Coronary artery (tissue), 2 donors: ENCODE results near the gene KCNT1.

Source experiments
- DNase-seq: peaks from one replicate; pipeline ENCODE4 v3.0.0-alpha.2; 2017; ENCODE audit warnings: low spot score
- H3K27ac ChIP-seq, 2 donors: fragments of 200-600 bp; sonication (generic); one replicate each; pipeline ENCODE4 v1.5.1; 2016 to 2019
- H3K4me3 ChIP-seq: fragments of 200-600 bp; sonication (generic); 2 replicates; pipeline ENCODE4 v1.5.1; 2016; ENCODE audit warnings: mild to moderate bottlenecking, moderate library complexity
- CTCF ChIP-seq: fragments of 200-600 bp; sonication (generic); IDR thresholded peaks from one replicate; pipeline ENCODE4 v1.5.1; 2019; ENCODE audit warnings: antibody characterized with exemption

The KCNT1 gene

GRCh38 chr9:135732569-135733257 lies 30.7 kb downstream of the KCNT1 start:
- DNase-seq = no peak
- Histone ChIP-seq H3K4me3 (no peak overlapping the region), H3K27ac (no peak overlapping the region)
- TF ChIP-seq CTCF = no peak

- TF ChIP-seq CTCF = no peak
- DNase-seq = no peak
- H3K4me3 ChIP-seq = no peak overlapping the region
- H3K27ac ChIP-seq = no peak overlapping the region
Observed at GRCh38 chr9:135734616-135735144, 32.7 kb downstream of the KCNT1 start.

GRCh38 chr9:135736272-135736978 lies 34.4 kb downstream of the KCNT1 start:
- Histone ChIP-seq H3K4me3 (no peak overlapping the region), H3K27ac (no peak overlapping the region)
- DNase-seq = no peak
- TF ChIP-seq CTCF = no peak

- TF ChIP-seq CTCF = no peak
- Histone ChIP-seq H3K27ac (no peak overlapping the region), H3K4me3 (no peak overlapping the region)
- DNase-seq = no peak
Observed at GRCh38 chr9:135736979-135737839, 35.2 kb downstream of the KCNT1 start.

GRCh38 chr9:135737840-135738521 lies 36.0 kb downstream of the KCNT1 start:
- Histone ChIP-seq H3K27ac (no peak overlapping the region), H3K4me3 (no peak overlapping the region)
- DNase-seq = no peak
- TF ChIP-seq CTCF = no peak
